Brain pericyte (primary cell): ENCODE results near the gene GALNT15.

Experiments
- DNase-seq: peaks from one replicate; pipeline ENCODE4 v3.0.0-alpha.2; 2012; ENCODE audit warnings: low read depth, low spot score

GALNT15 gene

DNA sequence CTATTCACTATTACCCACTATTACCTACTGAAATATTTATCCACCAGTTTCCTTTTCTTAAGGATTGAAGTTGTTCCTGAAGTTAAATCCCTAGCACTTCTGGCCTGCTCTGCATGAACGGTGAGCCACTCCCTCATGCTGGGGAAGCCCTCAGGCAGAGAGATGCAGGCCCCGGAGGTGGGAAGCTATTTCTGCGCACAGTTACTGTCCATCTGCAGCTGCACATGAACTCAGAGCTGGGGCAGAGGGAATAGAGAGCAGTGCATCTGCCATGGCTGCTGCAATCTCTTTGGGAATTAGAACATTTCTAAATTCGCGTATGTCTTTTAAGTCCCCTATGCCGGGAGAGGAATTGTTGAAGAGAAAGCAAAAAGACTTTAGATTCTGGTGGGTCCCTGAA, 6.3 kb upstream of the GALNT15 start:
- no peak for DNase-seq

DNA sequence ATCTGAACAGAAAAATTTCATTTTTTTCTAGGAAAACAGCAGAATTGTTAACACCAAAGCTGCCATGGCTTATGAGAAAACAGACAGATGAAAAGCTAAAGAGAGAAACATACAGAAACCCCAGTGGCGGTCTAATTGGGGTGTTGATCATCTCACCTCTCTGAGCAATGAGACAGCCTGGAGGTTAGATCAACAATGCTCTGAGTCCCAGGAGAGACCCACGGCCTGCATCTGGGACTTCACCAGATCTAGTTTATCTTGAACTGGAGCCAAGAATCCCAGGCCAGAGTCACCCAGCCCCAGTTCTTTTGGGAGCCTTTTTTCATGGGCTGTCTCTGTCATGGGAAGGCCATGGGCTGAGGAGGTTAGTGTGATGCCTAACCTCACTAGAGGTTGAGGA, 3.5 kb upstream of the GALNT15 start:
- no peak for DNase-seq

DNA sequence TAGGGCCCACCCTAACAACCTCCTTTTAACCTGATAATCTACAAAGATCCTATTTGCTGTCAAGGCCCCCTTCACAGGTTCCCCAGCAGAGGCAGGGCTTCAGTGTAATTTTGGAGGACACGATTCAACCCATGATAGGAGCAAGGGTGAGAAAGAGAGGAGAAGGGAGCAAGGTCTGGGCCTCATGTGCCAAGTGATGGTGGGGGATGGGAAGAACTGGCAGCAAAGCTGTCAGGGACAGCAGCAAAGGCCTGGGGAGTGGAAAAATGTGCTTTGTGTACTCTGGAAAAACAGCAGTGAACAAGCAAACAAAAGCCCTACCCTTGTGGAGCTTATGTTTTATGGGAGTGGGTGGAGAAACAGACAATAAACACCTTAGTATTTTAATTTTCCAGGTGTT, 2.7 kb upstream of the GALNT15 start:
- DNase-seq, result no peak

GRCh38 chr3:16173283-16174025, 1.0 kb upstream of the GALNT15 start:
- no peak for DNase-seq

DNA sequence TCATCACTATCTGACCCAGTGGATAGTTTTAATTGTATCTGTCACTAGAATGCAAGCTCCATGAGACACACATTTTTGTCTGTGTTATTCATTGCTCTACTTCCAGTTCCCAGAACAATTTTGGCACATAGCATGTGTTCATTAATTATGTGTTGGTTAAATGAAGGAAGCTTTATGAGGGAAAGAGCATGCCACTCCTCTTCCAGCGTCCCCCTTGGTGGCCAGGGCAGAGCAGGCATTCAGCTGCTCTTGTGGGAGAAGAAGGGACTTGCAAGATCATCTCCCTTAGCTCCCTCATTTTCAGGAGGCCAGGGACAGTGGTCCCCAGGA, 489 bp upstream of the GALNT15 start:
- no peak for DNase-seq

GRCh38 chr3:16174976-16175901, 759 bp downstream of the GALNT15 start:
- DNase-seq, result no peak

- DNase-seq, result no peak
Measured at GRCh38 chr3:16176391-16177030, 2.0 kb downstream of the GALNT15 start.

- no peak for DNase-seq
Measured at GRCh38 chr3:16177382-16177781, 2.9 kb downstream of the GALNT15 start.

GRCh38 chr3:16177962-16178627, 3.6 kb downstream of the GALNT15 start:
- peak; percentile 52 for DNase-seq

DNA sequence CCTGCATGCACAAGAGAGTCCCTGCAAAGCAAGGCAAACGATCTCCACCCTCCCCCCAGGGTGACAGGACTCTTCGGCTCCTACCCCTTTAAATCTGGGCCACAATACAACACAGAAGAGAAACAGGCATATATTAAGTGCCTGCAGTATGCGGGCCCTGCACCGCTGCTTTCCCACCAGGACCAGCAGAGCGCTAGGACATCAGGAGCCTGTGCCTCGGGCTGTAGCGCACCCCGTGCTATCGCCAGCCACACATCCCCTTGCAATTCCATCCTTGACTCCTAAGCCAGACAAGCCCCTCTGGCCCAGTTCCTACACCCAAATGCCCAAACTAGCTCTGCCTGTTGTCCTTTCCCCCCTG, 4.1 kb downstream of the GALNT15 start:
- DNase-seq, result no peak

- no peak for DNase-seq
Measured at GRCh38 chr3:16179261-16179660, 4.8 kb downstream of the GALNT15 start.

- no peak for DNase-seq
Measured at GRCh38 chr3:16179771-16180736, 5.6 kb downstream of the GALNT15 start.

DNA sequence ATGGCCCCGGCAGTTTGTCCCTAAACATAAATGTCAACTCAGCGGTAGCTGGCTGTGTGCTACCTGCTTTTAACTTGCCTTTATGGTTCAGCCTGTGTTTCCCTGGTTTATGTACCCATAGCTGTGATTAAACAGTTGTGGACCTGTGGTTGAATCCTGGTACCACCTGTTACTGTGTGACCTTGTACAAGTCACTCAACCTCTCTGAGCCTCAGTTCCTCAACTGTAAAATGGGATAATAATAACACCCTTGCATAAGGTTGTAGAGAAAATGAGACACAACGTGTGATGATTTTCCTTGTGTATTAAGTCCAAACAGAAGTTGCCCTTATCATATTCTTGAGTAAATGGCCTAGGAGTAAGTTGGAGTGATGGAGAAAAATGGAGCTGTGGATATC, 6.3 kb downstream of the GALNT15 start:
- no peak for DNase-seq

- DNase-seq, result no peak
Measured at GRCh38 chr3:16181361-16181760, 6.9 kb downstream of the GALNT15 start.

DNA sequence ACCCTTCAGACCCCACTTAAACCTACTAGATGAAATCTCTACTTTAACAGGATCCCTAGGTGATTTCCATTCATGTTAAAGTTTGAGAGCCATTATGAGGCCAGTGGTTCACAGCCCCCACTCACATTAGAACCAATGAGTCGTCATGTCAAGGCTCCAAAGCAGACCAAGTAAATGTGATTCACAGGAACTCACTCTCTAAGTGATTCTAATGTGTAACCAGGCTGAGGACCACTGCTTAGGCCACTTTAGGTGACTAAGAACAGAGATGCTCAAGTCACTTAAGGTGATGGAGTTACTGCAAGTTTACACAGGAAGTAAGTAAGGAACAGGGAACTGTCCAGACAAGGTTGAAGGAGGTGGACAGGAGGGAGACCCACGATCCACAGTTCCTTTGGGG, 7.7 kb downstream of the GALNT15 start:
- DNase-seq, result no peak

DNA sequence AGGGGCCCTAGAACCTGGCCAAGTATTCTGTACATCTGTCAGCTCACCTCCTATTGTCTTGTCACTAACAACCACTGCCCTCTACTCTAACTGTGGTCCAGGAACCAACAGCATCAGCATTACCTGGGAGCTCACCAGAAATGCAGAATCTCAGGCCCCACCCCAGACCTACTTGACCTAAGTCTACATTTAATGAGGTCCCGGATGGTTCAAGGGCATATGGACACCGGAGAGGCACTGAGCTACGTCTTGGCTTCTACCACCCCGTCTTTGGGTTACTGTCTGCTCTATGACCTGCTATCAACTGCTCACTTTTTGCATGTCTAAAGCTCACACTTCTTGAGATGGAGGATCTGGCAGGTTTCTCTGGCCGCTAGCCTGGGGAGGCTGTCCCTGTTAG, 8.1 kb downstream of the GALNT15 start:
- no peak for DNase-seq

- no peak for DNase-seq
Measured at GRCh38 chr3:16183082-16183481, 8.6 kb downstream of the GALNT15 start.

- DNase-seq, result peak; percentile 67
Measured at GRCh38 chr3:16183601-16184270, 9.3 kb downstream of the GALNT15 start.

DNA sequence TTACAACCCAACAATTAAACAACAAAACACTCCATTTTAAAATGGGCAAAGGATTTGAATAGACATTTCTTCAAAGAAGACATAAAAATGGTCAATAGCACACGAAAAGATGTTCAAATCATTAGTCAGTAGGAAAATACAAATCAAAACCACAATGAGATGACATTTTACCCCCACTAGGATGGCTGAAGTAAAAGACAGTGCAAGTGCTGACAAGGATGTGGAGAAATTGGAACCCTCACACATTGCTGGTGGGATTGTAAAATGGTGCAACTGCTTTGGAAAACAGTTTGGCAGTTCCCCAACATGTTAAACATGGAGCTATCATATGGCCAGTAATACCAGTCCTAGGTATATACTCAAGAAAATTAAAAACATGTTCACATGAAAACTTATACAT, 11.6 kb downstream of the GALNT15 start:
- no peak for DNase-seq

GRCh38 chr3:16186565-16186964, 12.1 kb downstream of the GALNT15 start:
- DNase-seq, result no peak
